MCF 10A (cell line): ENCODE measurements around the gene MEF2D. TPM values are rescaled to one million over a fixed set of nuclear protein-coding genes. Genes with fewer than 3 reads are reported as not detected.
A peak's percentile ranks its signal among the peaks of the same experiment; 100 is the strongest.

ENCODE experiments used
- Bru-seq: library from RNA; stranded (reverse); fragments of 400-500 nt; gene quantifications from one replicate; lab custom pipeline; 2021; lab: Mats Ljungman, UMichigan
- BruChase-seq, 2 experiments: library from RNA; stranded (reverse); fragments of 400-500 nt; gene quantifications; one replicate each; lab custom pipeline; 2021; lab: Mats Ljungman, UMichigan
- BruUV-seq: library from RNA; stranded (reverse); fragments of 400-500 nt; replicated peaks from 2 replicates; lab custom pipeline; 2021; lab: Mats Ljungman, UMichigan
- CTCF ChIA-PET: fragments of 300-600 bp; sonication (Branson Sonifier 250); formaldehyde crosslinking; extraction: SDS; loops from one replicate; lab custom pipeline; 2021; ENCODE audit warnings: antibody characterized with exemption, inconsistent platforms; lab: Yijun Ruan, JAX
- POLR2A ChIA-PET: fragments of 300-600, 350-650 bp; sonication (Branson Sonifier 250); formaldehyde crosslinking; extraction: SDS; loops from one replicate; lab custom pipeline; 2020; ENCODE audit warnings: antibody characterized with exemption, inconsistent platforms; lab: Yijun Ruan, JAX
- DNase-seq: peaks from one replicate; pipeline ENCODE4 v3.0.0-alpha.2; 2018; ENCODE audit not compliant: unreplicated experiment
- H3K27ac Mint-ChIP-seq: one replicate; pipeline ENCODE4 v1.8.0; 2022; ENCODE audit warnings: mild to moderate bottlenecking, low read depth, mixed read lengths; ENCODE audit not compliant: unreplicated experiment
- H3K27me3 Mint-ChIP-seq: one replicate; pipeline ENCODE4 v1.8.0; 2022; ENCODE audit warnings: mixed read lengths; ENCODE audit not compliant: insufficient read depth, unreplicated experiment
- H3K36me3 Mint-ChIP-seq: one replicate; pipeline ENCODE4 v1.8.0; 2022; ENCODE audit warnings: mild to moderate bottlenecking, moderate library complexity, mixed read lengths; ENCODE audit not compliant: insufficient read depth, unreplicated experiment
- H3K4me1 Mint-ChIP-seq: one replicate; pipeline ENCODE4 v1.8.0; 2022; ENCODE audit warnings: mixed read lengths; ENCODE audit not compliant: insufficient read depth, unreplicated experiment
- H3K4me3 Mint-ChIP-seq: one replicate; pipeline ENCODE4 v1.8.0; 2022; ENCODE audit warnings: mild to moderate bottlenecking, moderate library complexity, mixed read lengths; ENCODE audit not compliant: unreplicated experiment
- H3K9me3 Mint-ChIP-seq: one replicate; pipeline ENCODE4 v1.8.0; 2022; ENCODE audit warnings: mixed read lengths; ENCODE audit not compliant: unreplicated experiment
- CTCF ChIP-seq: fragments of 200-600 bp; IDR thresholded peaks from one replicate; pipeline ENCODE4 v1.8.0; 2022; ENCODE audit warnings: antibody characterized with exemption, mild to moderate bottlenecking; ENCODE audit not compliant: unreplicated experiment
- intact Hi-C: fragments of 100-400 bp; cut with micrococcal nuclease; formaldehyde crosslinking; loops from 2 replicates; pipeline ENCODE4 v1.14.1; 2022
- long read RNA-seq: library from polyadenylated mRNA; stranded (forward); transcript quantifications from one replicate; pipeline ENCODE4 v2.0.0, GENCODE V29; 2022
- total RNA-seq: library from RNA; stranded (reverse); gene quantifications from 2 replicates; pipeline ENCODE4 v1.2.3, GENCODE V29; 2022

MEF2D gene
- total RNA-seq (113 and 131 TPM in 2 replicates), Bru-seq, nascent RNA (percentile 92 among the genes with signal in this experiment), BruChase-seq, experiment 1, labeled RNA remaining after a 6-hour chase (percentile 94 among the genes with signal in this experiment), BruChase-seq, experiment 2, labeled RNA remaining after a 2-hour chase (percentile 92 among the genes with signal in this experiment)
- long read RNA-seq, full-length matches to known transcripts: 8 of 462 reads
- long read RNA-seq, partial matches to known transcripts: 46 of 462 reads
- long read RNA-seq, other reads (novel, unspliced or antisense): 408 of 462 reads

- peak within 1 kb of the TSS; percentile 85 for H3K4me3 Mint-ChIP-seq
- intact Hi-C loops: loop anchor here (2.0 to 10.0 kb wide), 3 partner anchors 52 to 244 kb away; partner anchors contain the start of genes GPATCH4 and MRPL24
- H3K27me3 Mint-ChIP-seq: no peaks in the 10 kb centered on the region
- CTCF ChIA-PET: interaction anchor here (1.0 to 8.3 kb wide), 15 partner anchors 9 to 182 kb away, joined by 3 to 83 read pairs (median 8); no protein-coding TSS in a partner anchor
- TSS peak; percentile 81 for BruUV-seq
- no peaks in the 10 kb centered on the region for H3K9me3 Mint-ChIP-seq
- peak within 1 kb of the TSS; percentile 97 for H3K27ac Mint-ChIP-seq
- peaks cover 70% of the 10 kb centered on the region for H3K4me1 Mint-ChIP-seq
- H3K36me3 Mint-ChIP-seq: peaks cover 16% of the 10 kb centered on the region
- POLR2A ChIA-PET: interaction anchor here (0.6 to 11.2 kb wide), 24 partner anchors 10 to 309 kb away, joined by 3 to 549 read pairs (median 6); partner anchors contain the start of genes CCT3, GPATCH4, HDGF and IQGAP3
- TF ChIP-seq CTCF: no peak
- DNase-seq: no peak
Observed at GRCh38 chr1:156500543-156500792, at the start of gene MEF2D. Gene MEF2D (minus strand): TSS chr1:156500775. CDS start chr1:156483292, 17,483 bp downstream.

- DNase-seq: no peak
- H3K27me3 Mint-ChIP-seq: no peaks in the 10 kb centered on the region
- H3K4me3 Mint-ChIP-seq: no peak overlapping the region
- no peak overlapping the region for H3K27ac Mint-ChIP-seq
- H3K36me3 Mint-ChIP-seq: peaks cover 34% of the 10 kb centered on the region
- no peaks in the 10 kb centered on the region for H3K9me3 Mint-ChIP-seq
- ChIA-PET POLR2A (no interaction called here), CTCF (interaction anchor here (0.5 to 1.4 kb wide), 8 partner anchors 14 to 196 kb away, joined by 3 to 4 read pairs (median 3); no protein-coding TSS in a partner anchor)
- intact Hi-C loops: no loop called here
- H3K4me1 Mint-ChIP-seq: peaks cover 17% of the 10 kb centered on the region
- no TSS peak for BruUV-seq
- no peak for TF ChIP-seq CTCF
Observed at GRCh38 chr1:156550346-156550745, 49.8 kb upstream of the MEF2D start.

- H3K4me3 Mint-ChIP-seq: no peak overlapping the region
- H3K27me3 Mint-ChIP-seq: no peaks in the 10 kb centered on the region
- intact Hi-C loops: no loop called here
- peaks cover 17% of the 10 kb centered on the region for H3K4me1 Mint-ChIP-seq
- ChIA-PET CTCF (interaction anchor here (0.7 to 1.4 kb wide), 7 partner anchors 14 to 104 kb away, joined by 3 to 4 read pairs (median 3); no protein-coding TSS in a partner anchor), POLR2A (interaction anchor here (1.9 kb wide), 1 partner anchor 49 kb away, joined by 6 read pairs; the partner anchor contains the start of gene MEF2D)
- peaks cover 34% of the 10 kb centered on the region for H3K36me3 Mint-ChIP-seq
- H3K27ac Mint-ChIP-seq: no peak overlapping the region
- no peak for TF ChIP-seq CTCF
- BruUV-seq: no TSS peak
- H3K9me3 Mint-ChIP-seq: no peaks in the 10 kb centered on the region
- no peak for DNase-seq
Observed at GRCh38 chr1:156549831-156550230, 49.3 kb upstream of the MEF2D start.

GRCh38 chr1:156549390-156549789 is 48.8 kb upstream of the MEF2D start:
- ChIA-PET POLR2A (interaction anchor here (1.9 kb wide), 1 partner anchor 48 kb away, joined by 6 read pairs; the partner anchor contains the start of gene MEF2D), CTCF (interaction anchor here (0.7 to 1.4 kb wide), 7 partner anchors 13 to 103 kb away, joined by 3 to 4 read pairs (median 3); no protein-coding TSS in a partner anchor)
- TF ChIP-seq CTCF: no peak
- Mint-ChIP-seq H3K27ac (no peak overlapping the region), H3K4me1 (peaks cover 17% of the 10 kb centered on the region), H3K36me3 (peaks cover 32% of the 10 kb centered on the region), H3K4me3 (no peak overlapping the region), H3K9me3 (no peaks in the 10 kb centered on the region), H3K27me3 (no peaks in the 10 kb centered on the region)
- BruUV-seq: no TSS peak
- no peak for DNase-seq
- intact Hi-C loops: no loop called here
